GM23338 (cell line): Measurements from ENCODE around the gene CNTNAP4.

Experiments used
- CTCF ChIP-seq, 2 experiments: fragments of 200-600 bp in 1 of 2; sonication (generic) in 1 of 2; conservative IDR thresholded peaks; 2 replicates each; pipeline versions ENCODE4 v1.5.1 to v1.6.1; 2016 to 2017; ENCODE audit warnings: antibody characterized with exemption in 2 of 2, low read depth in 2 of 2, mild to moderate bottlenecking in 2 of 2, moderate library complexity in 1 of 2
- EZH2 ChIP-seq: fragments of 200-600 bp; sonication (generic); IDR thresholded peaks from one replicate; pipeline ENCODE4 v1.8.0; 2017; ENCODE audit warnings: antibody characterized with exemption, mild to moderate bottlenecking, low read depth; ENCODE audit not compliant: unreplicated experiment
- POLR2AphosphoS5 ChIP-seq: IDR thresholded peaks from 2 replicates; pipeline ENCODE4 v1.6.1; 2016; ENCODE audit warnings: antibody characterized with exemption, low read depth

GRCh38 chr16:76278086-76278485, 885 bp downstream of the CNTNAP4 start:
- no peak for TF ChIP-seq POLR2AphosphoS5
- no peak for TF ChIP-seq CTCF (conservative IDR thresholded peaks at IDR 0.05; ENCODE audit: low read depth in 2 of 2)
- no peak for TF ChIP-seq EZH2
